HG02852 (cell line): ENCODE data around the gene PLAGL2.
"Not testable (repeated sequence)": the region's sequence is repeated elsewhere in the genome, so short reads cannot be mapped to it uniquely, and the experiment has no call there.

ENCODE experiments used
- ATAC-seq: cut with Tn5 transposase; IDR thresholded peaks from one replicate; pipeline ENCODE4 v1.9.1; 2021; ENCODE audit warnings: mild to moderate bottlenecking, moderate library complexity; ENCODE audit not compliant: unreplicated experiment

PLAGL2 gene

DNA sequence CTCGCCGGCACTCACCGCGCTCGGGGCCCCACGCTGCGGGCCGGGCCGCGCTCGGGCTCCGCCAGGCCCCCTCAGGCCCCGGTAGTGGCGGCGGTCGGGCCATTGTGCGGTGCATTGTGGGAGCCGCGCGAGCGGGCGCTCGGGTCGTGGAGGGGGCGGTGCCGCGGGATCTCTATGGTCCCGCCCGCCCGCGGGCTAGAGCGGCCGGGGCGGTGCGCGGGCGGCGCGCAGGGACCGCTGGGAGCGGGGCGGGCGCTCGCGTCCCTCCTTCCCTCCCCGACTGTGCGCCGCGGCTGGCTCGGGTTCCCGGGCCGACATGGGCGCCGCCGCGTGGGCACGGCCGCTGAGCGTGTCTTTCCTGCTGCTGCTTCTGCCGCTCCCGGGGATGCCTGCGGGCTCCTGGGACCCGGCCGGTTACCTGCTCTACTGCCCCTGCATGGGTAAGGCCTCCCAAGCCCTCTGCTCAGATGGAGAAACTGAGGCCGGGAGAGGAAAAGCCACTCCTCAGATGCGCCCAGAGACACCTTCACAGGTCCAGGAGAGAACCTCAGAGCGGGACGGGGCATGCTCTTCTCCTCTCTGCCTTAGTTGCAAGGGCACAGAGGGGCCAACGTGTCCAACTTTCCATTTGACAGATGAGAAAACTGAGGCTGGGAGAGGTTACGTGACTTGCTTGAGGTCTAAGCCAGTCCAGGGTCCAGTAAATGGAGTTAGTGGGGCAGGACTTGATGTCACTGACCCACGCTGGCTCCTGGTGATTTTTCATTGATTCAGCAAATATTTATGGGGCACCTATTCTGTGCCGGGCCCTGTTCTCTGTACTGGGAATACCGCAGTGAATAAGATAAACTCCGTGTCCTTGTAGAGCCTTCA lies at the start of gene PLAGL2, which contains the start of gene POFUT1:
PLAGL2 (minus strand) TSS at position 118 of the 873 bp plus-strand sequence. CDS start 5,565 bp downstream, outside the sequence.
POFUT1 (plus strand) TSS at position 255 of the 873 bp plus-strand sequence; CDS start at position 317, 62 bp downstream.
- ATAC-seq: peak; percentile 86

DNA sequence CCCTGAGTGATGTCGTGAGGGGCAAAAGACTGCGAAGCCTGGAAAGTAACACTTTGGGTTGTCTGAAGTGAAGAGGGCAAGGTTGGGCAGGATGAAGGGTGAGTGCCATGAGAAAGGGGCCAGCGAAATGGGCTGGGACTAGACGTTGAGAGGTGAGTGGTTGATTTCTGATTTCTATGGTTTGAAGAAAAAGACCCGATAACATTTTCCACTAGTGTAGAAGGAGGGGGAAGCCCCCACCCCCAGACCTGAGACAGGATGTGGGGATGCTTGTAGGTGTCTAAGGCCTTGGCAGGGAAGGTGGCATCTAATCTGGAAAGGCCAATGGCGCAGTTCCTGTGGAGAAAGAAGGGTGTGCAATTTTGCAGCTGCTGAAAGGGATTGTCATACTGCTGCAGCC lies 44.6 kb upstream of the PLAGL2 start:
- ATAC-seq: no peak

DNA sequence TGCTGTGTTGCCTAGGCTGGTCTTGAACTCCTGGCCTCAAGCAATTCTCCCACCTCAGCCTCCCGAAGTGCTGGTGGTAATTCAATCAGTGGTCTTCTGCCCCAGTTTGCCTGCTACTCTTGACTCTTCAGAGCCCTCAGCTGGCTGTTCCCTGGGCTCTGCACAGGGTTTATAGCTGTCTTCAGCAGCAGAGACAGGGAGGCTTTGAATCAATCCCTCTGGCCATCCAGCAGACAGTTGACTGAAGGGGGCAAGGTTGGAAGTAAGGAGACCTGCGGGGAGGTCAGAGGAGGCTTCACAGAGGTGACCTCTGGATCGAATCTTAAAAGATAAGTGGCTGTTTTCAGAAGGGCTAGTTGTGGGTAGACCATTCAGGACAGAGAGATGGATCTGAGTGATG lies 43.9 kb upstream of the PLAGL2 start:
- ATAC-seq: no peak

DNA sequence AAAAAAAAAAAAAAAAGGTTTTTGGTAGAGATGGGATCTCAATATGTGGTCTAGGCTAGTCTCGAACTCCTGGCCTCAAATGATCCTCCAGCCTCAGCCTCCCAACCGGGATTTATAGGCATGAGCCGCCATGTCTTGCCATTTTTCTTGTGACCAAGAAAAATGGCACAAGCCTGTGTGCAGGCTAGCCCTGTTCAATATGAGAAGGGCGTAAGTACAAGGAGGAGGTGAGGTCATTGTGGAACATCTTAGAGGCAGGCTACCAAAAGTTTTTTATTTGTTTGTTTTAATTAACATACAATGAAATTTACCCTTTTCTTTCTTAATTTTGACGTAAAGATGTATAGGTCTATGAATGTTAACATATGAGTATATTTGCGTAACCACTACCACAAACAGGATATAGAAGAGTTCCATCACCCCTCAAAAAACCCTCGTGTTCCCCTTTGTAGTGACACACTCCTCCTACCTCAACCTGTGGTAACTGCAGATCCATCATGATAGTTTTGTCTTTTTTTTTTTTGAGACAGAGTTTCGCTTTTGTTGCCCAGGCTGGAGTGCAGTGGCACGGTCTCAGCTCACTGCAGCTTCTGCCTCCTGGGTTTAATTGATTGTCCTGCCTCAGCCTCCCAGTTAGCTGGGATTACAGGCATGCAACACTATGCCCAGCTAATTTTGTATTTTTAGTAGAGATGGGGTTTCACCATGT lies 41.6 kb upstream of the PLAGL2 start:
- no peak for ATAC-seq

GRCh38 chr20:32248043-32248442 lies 40.5 kb upstream of the PLAGL2 start:
- ATAC-seq: no peak

DNA sequence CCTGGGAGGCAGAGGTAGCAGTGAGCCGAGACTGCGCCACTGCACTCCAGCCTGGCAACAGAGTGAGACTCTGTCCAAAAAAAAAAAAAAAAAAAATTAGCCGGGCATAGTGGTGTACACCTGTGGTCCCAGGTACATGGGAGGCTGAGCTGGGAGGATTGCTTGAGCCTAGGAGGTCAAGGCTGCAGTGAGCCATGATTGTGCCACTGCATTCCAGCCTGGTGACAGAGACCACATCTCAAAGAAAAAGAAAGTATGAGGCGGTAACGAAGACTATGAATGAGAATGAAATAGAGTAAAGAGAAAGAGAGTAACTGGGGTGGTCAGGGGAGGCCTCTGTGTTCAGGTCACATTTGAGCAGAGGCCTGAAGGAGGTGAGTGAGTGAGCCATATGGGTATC lies 38.7 kb upstream of the PLAGL2 start:
- not testable (repeated sequence) for ATAC-seq

GRCh38 chr20:32244959-32245358 lies 37.4 kb upstream of the PLAGL2 start:
- no peak for ATAC-seq

DNA sequence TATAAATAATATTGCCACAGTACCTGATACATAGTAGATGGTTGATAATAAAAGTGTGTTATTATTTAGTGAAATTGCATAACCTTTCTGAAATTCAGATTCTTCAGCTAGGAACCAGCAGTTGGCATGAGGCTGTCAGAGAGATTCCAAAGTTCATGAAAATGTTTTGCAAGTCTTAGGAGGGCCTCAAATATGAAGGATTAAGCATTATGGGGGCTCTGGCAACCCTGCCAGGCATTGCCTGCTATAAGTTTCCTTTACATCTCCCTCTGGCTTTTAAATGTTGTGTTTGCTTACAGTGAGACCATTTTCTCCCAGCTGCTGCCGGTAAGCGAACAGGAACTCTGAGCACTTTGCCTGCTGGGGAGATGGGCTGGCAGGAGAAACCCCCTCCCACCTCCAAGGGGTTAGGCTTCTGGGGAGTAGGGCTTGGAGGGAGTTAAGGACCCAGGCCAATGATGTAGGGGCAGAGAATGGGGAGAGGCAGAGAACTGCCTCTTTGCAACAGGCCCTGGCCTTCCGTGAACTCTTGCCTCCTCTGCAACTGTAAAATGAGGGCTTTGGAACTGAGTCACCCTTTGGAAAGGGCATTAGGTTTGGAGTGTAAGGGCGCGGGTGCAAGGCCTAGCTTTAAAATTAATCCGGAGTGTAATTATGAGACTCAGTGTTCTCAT lies 36.7 kb upstream of the PLAGL2 start:
- ATAC-seq: no peak

DNA sequence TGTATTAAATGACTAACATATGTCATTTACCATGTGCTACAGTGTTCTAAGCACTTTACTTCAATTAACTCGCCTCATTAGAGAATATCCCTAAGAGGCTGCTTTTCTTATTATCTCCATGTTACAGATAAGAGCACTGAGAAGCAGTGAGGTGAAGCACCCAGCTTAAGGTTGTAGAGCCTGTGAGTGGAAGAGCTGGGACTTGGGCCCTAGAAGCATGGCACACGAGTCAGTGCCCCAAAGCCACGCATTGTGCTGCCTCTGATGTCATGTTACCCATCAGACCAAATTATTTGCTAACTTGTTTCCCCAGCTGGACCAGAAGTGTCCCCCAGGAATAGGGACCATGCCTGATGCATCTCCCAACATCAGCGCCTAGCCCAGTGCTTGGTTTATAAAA lies 34.3 kb upstream of the PLAGL2 start:
- ATAC-seq: no peak

- no peak for ATAC-seq
Measured at GRCh38 chr20:32240205-32240604, 32.7 kb upstream of the PLAGL2 start.

GRCh38 chr20:32238483-32239425 lies 31.2 kb upstream of the PLAGL2 start:
- no peak for ATAC-seq

GRCh38 chr20:32237419-32237818 lies 29.9 kb upstream of the PLAGL2 start:
- ATAC-seq: no peak

- no peak for ATAC-seq
Measured at GRCh38 chr20:32236819-32237218, 29.3 kb upstream of the PLAGL2 start.

GRCh38 chr20:32236048-32236533 lies 28.5 kb upstream of the PLAGL2 start:
- ATAC-seq: no peak

DNA sequence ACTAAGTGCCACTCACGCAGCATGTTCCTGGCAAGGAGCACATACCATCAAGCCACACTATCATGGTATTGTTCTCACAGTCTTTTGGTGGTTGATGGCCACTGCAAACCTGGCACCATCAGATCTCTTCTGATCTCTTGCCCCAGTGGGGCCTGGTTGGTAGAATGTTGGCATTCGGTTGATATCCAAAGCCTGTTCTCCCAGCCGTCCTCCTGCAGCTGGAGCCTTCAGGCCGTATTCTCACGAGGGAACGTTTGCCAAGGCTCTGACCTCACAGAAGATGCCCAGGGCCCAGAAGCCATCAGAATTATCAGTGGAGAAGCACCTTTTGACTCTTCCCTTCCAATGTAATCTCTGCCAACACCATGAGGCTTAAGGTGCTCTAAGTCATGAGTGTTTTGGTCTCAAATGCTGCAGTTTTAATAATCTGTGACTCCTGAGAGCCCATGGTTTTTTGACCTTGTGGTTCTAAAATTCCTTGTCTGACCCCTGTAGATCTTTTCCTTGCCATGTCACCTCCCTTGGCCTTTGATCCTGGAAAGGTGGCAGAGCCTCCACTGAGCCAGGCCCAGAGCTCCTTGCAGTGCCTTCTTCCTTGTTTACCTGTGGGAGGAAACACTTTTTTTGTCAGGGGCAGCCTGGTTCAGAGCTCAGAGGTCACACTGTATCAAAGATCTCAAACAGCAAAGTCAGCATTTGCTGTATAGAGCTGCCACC lies 27.9 kb upstream of the PLAGL2 start:
- no peak for ATAC-seq

DNA sequence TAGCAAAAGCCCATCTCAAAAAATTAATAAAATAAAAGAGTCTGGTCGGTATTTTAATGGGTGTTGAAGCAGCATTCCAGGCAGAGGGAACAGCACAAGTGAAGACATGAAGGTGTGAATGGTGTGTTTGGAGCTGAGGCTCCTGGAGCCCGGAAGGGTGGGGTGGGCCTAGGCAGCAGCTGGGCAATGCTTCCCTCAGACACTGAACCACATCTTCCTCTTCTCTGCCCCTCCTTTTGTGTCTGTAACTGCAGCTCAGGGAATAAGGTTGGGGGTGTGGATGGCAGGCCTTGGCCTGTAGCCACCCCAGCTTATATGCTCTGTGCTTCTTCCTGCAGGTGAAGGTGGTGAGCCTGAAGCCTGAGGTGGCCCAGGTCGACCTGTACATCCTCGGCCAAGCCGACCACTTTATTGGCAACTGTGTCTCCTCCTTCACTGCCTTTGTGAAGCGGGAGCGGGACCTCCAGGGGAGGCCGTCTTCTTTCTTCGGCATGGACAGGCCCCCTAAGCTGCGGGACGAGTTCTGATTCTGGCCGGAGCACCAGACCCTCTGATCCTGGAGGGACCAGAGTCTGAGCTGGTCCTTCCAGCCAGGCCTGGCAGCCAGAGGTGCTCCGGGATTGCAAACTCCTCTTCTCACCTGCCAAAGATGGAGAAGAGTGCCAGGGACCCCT lies 26.7 kb upstream of the PLAGL2 start:
- ATAC-seq: no peak

GRCh38 chr20:32233286-32233685 lies 25.7 kb upstream of the PLAGL2 start:
- ATAC-seq: no peak

GRCh38 chr20:32232326-32232886 lies 24.9 kb upstream of the PLAGL2 start:
- ATAC-seq: no peak

DNA sequence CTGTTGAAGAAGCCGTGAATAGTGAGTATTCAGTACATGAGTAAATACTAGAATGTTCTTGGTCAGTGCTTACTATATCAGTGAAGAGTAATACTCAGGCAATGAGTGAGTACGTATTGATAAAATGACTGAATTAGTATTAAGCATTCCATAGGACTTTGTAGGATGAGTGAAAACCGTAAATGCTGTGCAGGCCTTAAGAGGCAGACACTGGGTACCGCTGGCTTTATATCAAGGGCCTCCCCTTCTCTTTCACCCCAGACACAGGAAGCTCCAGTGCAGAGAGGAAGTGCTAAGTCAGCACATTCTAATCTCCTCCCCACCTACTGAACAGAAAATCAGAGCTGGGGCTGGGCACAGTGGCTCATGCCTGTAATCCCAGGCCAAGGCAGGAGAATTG lies 24.3 kb upstream of the PLAGL2 start:
- no peak for ATAC-seq
